Stimulated activated naive B cell treated with anti-CD40 and anti-IgM and Interleukin-4, amounts not matched to agents 10 μg/mL and 1 μg/mL and 100 μg/mL, for 72 hours (primary cell): ENCODE data around the gene XXYLT1.

Experiments
- ATAC-seq, 2 donors: fragments of 150-1000 bp; cut with Tn5 transposase; replicated peaks; 2 replicates each; pipeline ENCODE4 v1.10.0; 2021; ENCODE audit warnings: moderate library complexity in 1 of 2
- DNase-seq: peaks from one replicate; pipeline ENCODE4 v3.0.0; 2021
- H3K27ac Mint-ChIP-seq: one replicate; pipeline ENCODE4 v1.8.0; 2022; ENCODE audit warnings: mild to moderate bottlenecking, mixed read lengths
- H3K27me3 Mint-ChIP-seq, 2 donors: one replicate each; pipeline ENCODE4 v1.8.0; 2022; ENCODE audit warnings: mixed read lengths in 2 of 2
- H3K36me3 Mint-ChIP-seq, 2 donors: one replicate each; pipeline ENCODE4 v1.8.0; 2022; ENCODE audit warnings: mixed read lengths in 2 of 2, mild to moderate bottlenecking in 1 of 2
- H3K4me1 Mint-ChIP-seq, 2 donors: one replicate each; pipeline ENCODE4 v1.8.0; 2022; ENCODE audit warnings: mixed read lengths in 2 of 2, mild to moderate bottlenecking in 1 of 2
- H3K4me3 Mint-ChIP-seq, 2 donors: one replicate each; pipeline ENCODE4 v1.8.0; 2022; ENCODE audit warnings: mild to moderate bottlenecking in 2 of 2, mixed read lengths in 2 of 2, moderate library complexity in 1 of 2
- H3K9me3 Mint-ChIP-seq, 2 donors: one replicate each; pipeline ENCODE4 v1.8.0; 2022; ENCODE audit warnings: mixed read lengths in 2 of 2, mild to moderate bottlenecking in 1 of 2

The XXYLT1 gene

GRCh38 chr3:195023576-195023975 is 247.4 kb downstream of the XXYLT1 start:
- H3K9me3 Mint-ChIP-seq = peaks cover 4 to 5% of the 10 kb centered on the region in 2 donors
- H3K4me1 Mint-ChIP-seq = peaks cover 7 to 13% of the 10 kb centered on the region in 2 donors
- ATAC-seq (no peak), DNase-seq (no peak)
- H3K27me3 Mint-ChIP-seq = peaks cover 9 to 13% of the 10 kb centered on the region in 2 donors
- H3K27ac Mint-ChIP-seq = no peak overlapping the region
- H3K4me3 Mint-ChIP-seq = no peak overlapping the region
- H3K36me3 Mint-ChIP-seq = peaks cover 0 to 4% of the 10 kb centered on the region in 2 donors

- ATAC-seq (no peak), DNase-seq (no peak)
- H3K27me3 Mint-ChIP-seq = peaks cover 9 to 13% of the 10 kb centered on the region in 2 donors
- peaks cover 0 to 4% of the 10 kb centered on the region in 2 donors for H3K36me3 Mint-ChIP-seq
- H3K4me3 Mint-ChIP-seq = no peak overlapping the region
- peaks cover 4% of the 10 kb centered on the region in 2 donors for H3K9me3 Mint-ChIP-seq
- H3K27ac Mint-ChIP-seq = no peak overlapping the region
- H3K4me1 Mint-ChIP-seq = peaks cover 7% of the 10 kb centered on the region in 2 donors
These were observed 249.3 kb downstream of the XXYLT1 start for GRCh38 chr3:195021692-195022091.

- no peak for ATAC-seq
- Mint-ChIP-seq H3K27me3 (peaks cover 14 to 19% of the 10 kb centered on the region in 2 donors), H3K36me3 (peaks cover 0 to 4% of the 10 kb centered on the region in 2 donors), H3K4me3 (no peak overlapping the region), H3K9me3 (peaks cover 4% of the 10 kb centered on the region in 2 donors), H3K27ac (no peak overlapping the region), H3K4me1 (peaks cover 7% of the 10 kb centered on the region in 2 donors)
- DNase-seq = no peak
These were observed 250.0 kb downstream of the XXYLT1 start for GRCh38 chr3:195020921-195021320.

GRCh38 chr3:195020185-195020584 is 250.8 kb downstream of the XXYLT1 start:
- Mint-ChIP-seq H3K4me3 (no peak overlapping the region), H3K27me3 (peaks cover 18 to 25% of the 10 kb centered on the region in 2 donors), H3K4me1 (peaks cover 2 to 4% of the 10 kb centered on the region in 2 donors), H3K9me3 (peaks cover 4% of the 10 kb centered on the region in 2 donors), H3K27ac (no peak overlapping the region), H3K36me3 (peaks cover 0 to 4% of the 10 kb centered on the region in 2 donors)
- no peak for DNase-seq
- no peak for ATAC-seq

GRCh38 chr3:195019335-195019734 is 251.6 kb downstream of the XXYLT1 start:
- H3K27me3 Mint-ChIP-seq = peaks cover 18 to 31% of the 10 kb centered on the region in 2 donors
- H3K27ac Mint-ChIP-seq = no peak overlapping the region
- DNase-seq (no peak), ATAC-seq (no peak)
- H3K4me1 Mint-ChIP-seq = peaks cover 0 to 3% of the 10 kb centered on the region in 2 donors
- H3K36me3 Mint-ChIP-seq = peaks cover 0 to 4% of the 10 kb centered on the region in 2 donors
- peaks cover 4% of the 10 kb centered on the region in 2 donors for H3K9me3 Mint-ChIP-seq
- H3K4me3 Mint-ChIP-seq = no peak overlapping the region
